Measurements from ENCODE around the gene CLDN5.

GRCh38 chr22:19519041-19519926 is 4.9 kb downstream of the CLDN5 start:
- no peak for TF ChIP-seq CTCF (IDR thresholded peaks at IDR 0.05)
- TF ChIP-seq POLR2A (IDR thresholded peaks at IDR 0.05): no peak
- no peak for TF ChIP-seq EP300 (IDR thresholded peaks at IDR 0.05)
